NCI-H748 (cell line): ENCODE measurements around the gene OXT.

ENCODE experiments used
- DNase-seq: peaks from one replicate; lab custom pipeline; 2025; ENCODE audit not compliant: unreplicated experiment; lab: John Stamatoyannopoulos, UW

Gene OXT

DNA sequence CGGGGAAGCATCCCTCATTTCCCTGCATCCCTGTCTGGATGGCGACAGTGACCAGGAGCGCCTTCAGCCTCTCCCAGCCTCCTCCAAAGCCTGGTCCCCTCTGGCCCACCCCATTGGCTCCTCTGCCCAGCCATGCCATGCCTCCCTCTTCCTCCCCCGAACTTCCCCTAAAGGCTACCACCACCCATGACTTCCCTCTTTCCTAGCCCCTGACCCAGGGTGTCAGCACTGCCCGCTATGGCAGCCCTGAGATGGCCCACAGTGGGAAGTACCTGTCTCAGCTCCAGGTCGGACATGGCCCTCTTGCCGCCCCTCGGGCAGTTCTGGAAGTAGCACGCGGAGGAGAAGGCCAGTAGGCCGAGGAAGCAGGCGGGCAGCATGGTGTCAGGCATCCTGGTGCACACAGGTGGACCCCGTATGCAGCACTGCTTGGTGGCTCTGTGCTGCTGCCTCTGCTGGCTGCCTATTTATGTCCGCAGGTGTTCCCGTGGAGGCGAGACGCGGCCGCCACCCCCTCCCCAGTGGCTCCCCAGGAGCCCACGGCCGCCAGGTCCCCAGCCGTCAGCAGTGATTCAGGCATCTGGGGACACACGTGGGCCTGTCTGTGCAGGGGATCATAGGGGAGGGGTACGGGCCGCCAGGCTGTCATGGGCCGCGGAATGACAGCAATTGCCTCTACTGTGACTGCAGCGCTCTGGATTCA lies 13.0 kb downstream of the OXT start, which contains the start of gene AVP:
Gene AVP (minus strand): TSS at position 442 of the 703 bp plus-strand sequence. CDS start 50 bp downstream, at position 392.
- DNase-seq, result no peak

GRCh38 chr20:3084986-3085360 lies 13.6 kb downstream of the OXT start:
- no peak for DNase-seq

DNA sequence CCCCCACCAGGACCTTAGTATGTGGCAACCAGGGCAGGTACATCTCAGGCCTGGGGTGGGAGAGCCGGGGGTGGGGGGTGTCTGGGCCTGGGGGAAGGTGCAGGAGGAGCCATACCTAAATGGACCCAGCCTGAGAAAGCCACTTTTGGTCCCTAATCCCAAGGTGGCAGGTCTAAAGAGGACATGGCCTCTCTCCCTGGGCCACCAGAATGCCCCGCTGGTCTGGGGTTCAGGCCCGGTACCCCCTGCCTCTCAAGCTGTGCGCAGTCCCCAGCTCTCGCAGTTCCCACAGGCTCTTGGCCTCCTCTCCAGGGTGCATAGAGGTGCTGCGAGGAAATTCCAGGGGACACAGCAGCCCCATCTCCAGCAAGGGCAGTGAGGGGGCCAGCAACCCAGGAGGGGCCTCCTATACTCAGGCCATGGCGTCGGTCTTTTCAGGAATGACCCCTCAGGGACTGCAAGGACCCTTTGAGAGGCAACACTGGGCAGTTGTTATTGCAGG lies 14.2 kb downstream of the OXT start:
- no peak for DNase-seq

- no peak for DNase-seq
Measured at GRCh38 chr20:3088031-3088430, 16.6 kb downstream of the OXT start.

DNA sequence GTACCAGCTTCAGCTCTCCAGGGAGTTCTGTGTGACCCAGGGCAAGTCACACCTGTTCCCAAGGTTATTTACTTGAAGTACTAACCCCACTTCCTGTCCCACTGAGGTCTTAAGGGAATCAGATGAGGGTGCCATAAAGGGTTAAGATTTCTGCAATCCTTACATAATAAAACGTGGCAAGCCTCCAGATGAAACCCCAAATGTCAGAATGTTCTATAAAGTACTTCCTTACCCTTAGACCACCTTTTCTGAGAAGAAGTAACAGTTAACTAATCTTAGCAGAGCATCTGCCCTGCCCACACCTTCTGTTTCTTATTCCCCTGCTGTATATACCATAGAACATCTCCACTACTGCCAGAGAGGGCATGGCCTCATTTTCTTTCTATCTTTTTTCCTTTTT lies 19.1 kb downstream of the OXT start:
- DNase-seq, result no peak

GRCh38 chr20:3092611-3093379 lies 21.4 kb downstream of the OXT start:
- no peak for DNase-seq

- no peak for DNase-seq
Measured at GRCh38 chr20:3093861-3094361, 22.5 kb downstream of the OXT start.

GRCh38 chr20:3094848-3095629 lies 23.6 kb downstream of the OXT start:
- no peak for DNase-seq

GRCh38 chr20:3100480-3100879 lies 29.1 kb downstream of the OXT start:
- DNase-seq, result no peak

DNA sequence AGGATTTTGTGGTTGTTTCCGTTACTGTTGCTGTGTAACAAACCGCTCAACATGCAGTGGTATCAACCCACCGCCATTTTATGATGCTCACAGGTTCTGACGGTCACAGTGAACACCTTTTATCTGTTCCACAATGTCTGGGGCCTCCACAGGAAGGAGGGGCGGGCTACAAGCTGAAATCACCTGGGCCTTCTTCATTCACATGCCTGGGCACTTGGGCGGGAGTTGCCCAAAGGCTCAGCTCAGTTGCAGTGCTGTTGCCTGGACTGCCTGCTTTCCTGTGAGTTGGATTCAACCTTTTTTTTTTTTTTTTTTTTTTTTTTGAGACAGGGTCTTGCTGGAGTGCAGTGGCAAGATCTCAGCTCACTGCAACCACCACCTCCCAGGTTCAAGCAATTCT lies 29.8 kb downstream of the OXT start:
- no peak for DNase-seq

GRCh38 chr20:3101737-3102574 lies 30.5 kb downstream of the OXT start:
- no peak for DNase-seq

GRCh38 chr20:3102575-3103368 lies 31.4 kb downstream of the OXT start:
- DNase-seq, result no peak

DNA sequence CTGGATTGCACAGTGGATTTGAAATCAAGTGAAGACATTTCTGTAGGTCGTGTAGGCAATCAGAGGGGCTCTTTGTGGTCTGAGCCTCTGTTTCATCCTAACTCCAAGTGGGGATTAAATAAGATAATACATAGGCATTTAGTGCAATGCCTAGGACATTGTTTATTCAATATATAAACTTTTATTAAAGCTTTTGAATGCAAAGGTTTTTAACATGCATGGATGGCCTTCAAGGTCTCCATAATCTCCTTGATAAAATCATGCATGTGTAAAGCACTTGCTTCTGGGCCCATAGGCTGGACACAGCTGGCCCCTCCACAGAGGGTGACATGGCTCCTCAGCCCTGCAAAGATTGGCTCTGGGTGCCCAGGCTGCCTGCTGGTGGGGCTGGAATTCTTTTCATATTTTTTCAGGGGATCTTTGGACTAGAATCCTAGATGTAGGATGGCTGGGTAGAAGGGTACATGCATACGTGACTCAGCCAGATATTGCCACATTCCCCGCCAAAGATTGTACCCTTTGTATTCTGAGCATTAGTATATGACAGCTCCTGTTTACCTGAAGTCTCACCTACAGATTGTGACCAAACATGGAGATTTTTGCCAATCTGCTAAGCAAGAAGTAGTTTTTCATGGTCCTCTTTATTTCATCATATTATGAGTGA lies 32.1 kb downstream of the OXT start:
- DNase-seq, result no peak

- DNase-seq, result no peak
Measured at GRCh38 chr20:3105256-3106137, 34.1 kb downstream of the OXT start.

GRCh38 chr20:3106185-3106584 lies 34.8 kb downstream of the OXT start:
- no peak for DNase-seq

GRCh38 chr20:3106658-3107463 lies 35.4 kb downstream of the OXT start:
- DNase-seq, result no peak

- DNase-seq, result no peak
Measured at GRCh38 chr20:3107464-3108025, 36.1 kb downstream of the OXT start.
